Upper lobe of right lung (tissue), 1 donor: ENCODE measurements around the gene GRIN1. TPM values are rescaled to one million over a fixed set of nuclear protein-coding genes. Genes with fewer than 3 reads are reported as not detected.
A peak's percentile ranks its signal among the peaks of the same experiment; 100 is the strongest.

ENCODE experiments used
- ATAC-seq: fragments of 200-7000 bp; cut with Tn5 transposase; one replicate; pipeline ENCODE4 v1.9.1; 2020; ENCODE audit warnings: mild to moderate bottlenecking, moderate library complexity
- DNase-seq: peaks from one replicate; pipeline ENCODE4 v3.0.0-alpha.2; 2020
- H3K27ac ChIP-seq: fragments of 200-600 bp; one replicate; pipeline ENCODE4 v1.8.0; 2022
- H3K27me3 ChIP-seq: fragments of 200-600 bp; one replicate; pipeline ENCODE4 v1.8.0; 2022; ENCODE audit warnings: mild to moderate bottlenecking
- H3K36me3 ChIP-seq: fragments of 200-600 bp; one replicate; pipeline ENCODE4 v1.8.0; 2022
- H3K4me1 ChIP-seq: fragments of 200-600 bp; one replicate; pipeline ENCODE4 v1.8.0; 2022
- H3K4me3 ChIP-seq: fragments of 200-600 bp; one replicate; pipeline ENCODE4 v1.8.0; 2022; ENCODE audit warnings: mild to moderate bottlenecking
- H3K9me3 ChIP-seq: fragments of 200-600 bp; one replicate; pipeline ENCODE4 v1.8.0; 2022
- CTCF ChIP-seq: fragments of 200-600 bp; IDR thresholded peaks from one replicate; pipeline ENCODE4 v1.8.0; 2022; ENCODE audit warnings: antibody characterized with exemption
- intact Hi-C: fragments of 100-400 bp; cut with DNase I; formaldehyde crosslinking; loops from one replicate; pipeline ENCODE4 v1.11.0; 2022
- total RNA-seq: library from RNA; stranded (reverse); fragmentation: NEBNext Ultra II Directional; extraction: Animal tissue kit (Norgen Biotek cat#: 25700); gene quantifications from one replicate; pipeline ENCODE4 v1.2.1, GENCODE V29; 2021
- donor health status: DM: no; HTN: yes; CAD: no; lungs with severe emphysema.

Gene GRIN1
- total RNA-seq, 1 donor from 2014 or later: 0.64 TPM

GRCh38 chr9:137141976-137142936, 3.3 kb downstream of the GRIN1 start:
- Histone ChIP-seq H3K27ac (no peak overlapping the region), H3K36me3 (no peaks in the 10 kb centered on the region), H3K27me3 (peaks cover 65% of the 10 kb centered on the region), H3K4me1 (no peaks in the 10 kb centered on the region), H3K9me3 (no peaks in the 10 kb centered on the region), H3K4me3 (no peak overlapping the region)
- no peak for TF ChIP-seq CTCF
- intact Hi-C loops: no loop called here
- ATAC-seq (no peak), DNase-seq (peak; percentile 51)

- Histone ChIP-seq H3K36me3 (no peaks in the 10 kb centered on the region), H3K9me3 (no peaks in the 10 kb centered on the region), H3K4me1 (no peaks in the 10 kb centered on the region), H3K27ac (no peak overlapping the region), H3K27me3 (peaks cover 53% of the 10 kb centered on the region), H3K4me3 (no peak overlapping the region)
- ATAC-seq (no peak), DNase-seq (no peak)
- intact Hi-C loops: no loop called here
- no peak for TF ChIP-seq CTCF
Measured at GRCh38 chr9:137143459-137143858, 4.5 kb downstream of the GRIN1 start.

- DNase-seq (peak; percentile 52), ATAC-seq (no peak)
- intact Hi-C loops: no loop called here
- Histone ChIP-seq H3K4me1 (no peaks in the 10 kb centered on the region), H3K9me3 (no peaks in the 10 kb centered on the region), H3K4me3 (no peak overlapping the region), H3K36me3 (no peaks in the 10 kb centered on the region), H3K27ac (no peak overlapping the region), H3K27me3 (peaks cover 31% of the 10 kb centered on the region)
- no peak for TF ChIP-seq CTCF
Measured at GRCh38 chr9:137145731-137146526, 7.0 kb downstream of the GRIN1 start.

- H3K9me3 ChIP-seq: no peaks in the 10 kb centered on the region
- H3K4me3 ChIP-seq: no peak overlapping the region
- no peak for TF ChIP-seq CTCF
- H3K27ac ChIP-seq: no peak overlapping the region
- peak; percentile 52 for DNase-seq
- H3K4me1 ChIP-seq: no peaks in the 10 kb centered on the region
- H3K36me3 ChIP-seq: no peaks in the 10 kb centered on the region
- peaks cover 27% of the 10 kb centered on the region for H3K27me3 ChIP-seq
- intact Hi-C loops: no loop called here
- ATAC-seq: no peak
Measured at GRCh38 chr9:137146527-137146918, 7.6 kb downstream of the GRIN1 start.

GRCh38 chr9:137147091-137147792, 8.3 kb downstream of the GRIN1 start:
- ATAC-seq: no peak
- no peak overlapping the region for H3K4me3 ChIP-seq
- TF ChIP-seq CTCF: no peak
- H3K27me3 ChIP-seq: peaks cover 26% of the 10 kb centered on the region
- H3K4me1 ChIP-seq: no peaks in the 10 kb centered on the region
- DNase-seq: no peak
- no peaks in the 10 kb centered on the region for H3K36me3 ChIP-seq
- H3K9me3 ChIP-seq: no peaks in the 10 kb centered on the region
- intact Hi-C loops: no loop called here
- no peak overlapping the region for H3K27ac ChIP-seq
